ENCODE measurements around the gene RAD51B.

DNA sequence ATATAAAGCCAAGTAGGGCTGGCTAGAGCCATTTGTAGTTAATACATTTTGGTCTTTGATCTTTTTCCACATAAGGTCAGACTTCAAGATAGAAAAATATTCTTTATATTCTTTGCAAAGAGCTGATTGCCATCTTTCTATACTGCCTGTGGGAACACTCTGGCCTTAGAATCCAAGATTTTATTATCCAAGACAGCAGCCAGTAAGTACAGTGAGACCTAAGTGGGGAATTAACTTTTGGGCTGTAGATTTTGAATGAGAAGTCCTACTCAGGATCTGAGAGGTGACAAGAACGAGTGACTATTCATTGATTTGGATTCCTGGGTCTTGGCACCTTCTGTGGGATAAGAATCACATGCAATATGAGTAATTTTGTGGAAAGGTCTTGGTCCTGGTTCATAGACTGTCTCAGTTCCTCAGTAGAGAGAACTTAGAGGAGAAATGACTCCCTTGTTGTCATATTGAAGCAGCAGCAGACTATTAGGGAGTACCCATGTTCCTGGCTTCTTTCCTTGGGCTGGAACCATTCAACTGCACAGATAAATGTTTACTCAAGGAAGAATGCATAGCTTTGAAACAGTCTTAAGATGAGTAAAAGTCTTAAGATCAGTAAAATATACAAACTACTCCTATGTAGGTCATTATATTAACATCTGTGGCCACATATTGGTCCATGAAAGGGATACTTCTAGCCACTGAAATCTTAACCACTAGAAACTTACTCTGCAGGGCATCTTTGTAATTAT, 353.8 kb downstream of the RAD51B start:
- TF ChIP-seq, protein P1, sequence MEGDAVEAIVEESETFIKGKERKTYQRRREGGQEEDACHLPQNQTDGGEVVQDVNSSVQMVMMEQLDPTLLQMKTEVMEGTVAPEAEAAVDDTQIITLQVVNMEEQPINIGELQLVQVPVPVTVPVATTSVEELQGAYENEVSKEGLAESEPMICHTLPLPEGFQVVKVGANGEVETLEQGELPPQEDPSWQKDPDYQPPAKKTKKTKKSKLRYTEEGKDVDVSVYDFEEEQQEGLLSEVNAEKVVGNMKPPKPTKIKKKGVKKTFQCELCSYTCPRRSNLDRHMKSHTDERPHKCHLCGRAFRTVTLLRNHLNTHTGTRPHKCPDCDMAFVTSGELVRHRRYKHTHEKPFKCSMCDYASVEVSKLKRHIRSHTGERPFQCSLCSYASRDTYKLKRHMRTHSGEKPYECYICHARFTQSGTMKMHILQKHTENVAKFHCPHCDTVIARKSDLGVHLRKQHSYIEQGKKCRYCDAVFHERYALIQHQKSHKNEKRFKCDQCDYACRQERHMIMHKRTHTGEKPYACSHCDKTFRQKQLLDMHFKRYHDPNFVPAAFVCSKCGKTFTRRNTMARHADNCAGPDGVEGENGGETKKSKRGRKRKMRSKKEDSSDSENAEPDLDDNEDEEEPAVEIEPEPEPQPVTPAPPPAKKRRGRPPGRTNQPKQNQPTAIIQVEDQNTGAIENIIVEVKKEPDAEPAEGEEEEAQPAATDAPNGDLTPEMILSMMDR (conservative IDR thresholded peaks at IDR 0.05), result no peak
- TF ChIP-seq EZH2 (IDR thresholded peaks at IDR 0.05; ENCODE audit: low read depth), result no peak
